NCI-H2227 treated with DMSO at 0.1 percent for 48 hours (cell line): ENCODE measurements around the gene PTRH2.
A peak's percentile ranks its signal among the peaks of the same experiment; 100 is the strongest.
"Not testable (repeated sequence)": the region's sequence is repeated elsewhere in the genome, so short reads cannot be mapped to it uniquely, and the experiment has no call there.

Experiments
- DNase-seq: peaks from one replicate; lab custom pipeline; 2025; lab: John Stamatoyannopoulos, UW

The PTRH2 gene

GRCh38 chr17:59707149-59707970 is at the start of gene PTRH2, which contains the start of gene VMP1:
Gene PTRH2, minus strand, starts transcription at chr17:59707430. Its CDS starts 9,452 bp downstream, at chr17:59697978.
Gene VMP1, plus strand, starts transcription at chr17:59707654. Its CDS starts 23,793 bp downstream, at chr17:59731447.
- DNase-seq, result peak; percentile 99

GRCh38 chr17:59756236-59756818 is 49.1 kb upstream of the PTRH2 start:
- no peak for DNase-seq

- not testable (repeated sequence) for DNase-seq
Measured at GRCh38 chr17:59755069-59755468, 47.8 kb upstream of the PTRH2 start.

GRCh38 chr17:59754552-59754951 is 47.3 kb upstream of the PTRH2 start:
- no peak for DNase-seq

GRCh38 chr17:59753522-59754467 is 46.6 kb upstream of the PTRH2 start:
- DNase-seq, result peak; percentile 85

- no peak for DNase-seq
Measured at GRCh38 chr17:59752922-59753321, 45.7 kb upstream of the PTRH2 start.

DNA sequence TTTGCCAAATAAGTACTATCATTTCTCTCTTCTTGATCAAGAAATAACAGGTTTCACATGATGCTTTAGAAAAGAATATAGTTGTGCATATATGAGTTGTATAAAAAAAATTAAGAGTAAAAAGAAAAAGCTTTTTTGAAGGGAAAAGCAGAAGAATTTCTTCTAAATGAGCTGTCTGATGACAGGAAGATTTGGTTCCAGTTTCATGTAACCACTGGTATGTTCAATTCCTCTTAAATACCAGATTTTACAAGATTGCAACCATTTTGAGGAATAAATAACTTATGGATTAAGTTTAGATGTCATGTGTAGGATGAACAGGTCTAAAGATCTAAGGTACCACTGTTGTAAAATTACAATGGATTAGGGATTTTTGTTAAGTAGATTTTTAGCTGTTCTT is 45.2 kb upstream of the PTRH2 start:
- no peak for DNase-seq

- no peak for DNase-seq
Measured at GRCh38 chr17:59751955-59752413, 44.8 kb upstream of the PTRH2 start.

DNA sequence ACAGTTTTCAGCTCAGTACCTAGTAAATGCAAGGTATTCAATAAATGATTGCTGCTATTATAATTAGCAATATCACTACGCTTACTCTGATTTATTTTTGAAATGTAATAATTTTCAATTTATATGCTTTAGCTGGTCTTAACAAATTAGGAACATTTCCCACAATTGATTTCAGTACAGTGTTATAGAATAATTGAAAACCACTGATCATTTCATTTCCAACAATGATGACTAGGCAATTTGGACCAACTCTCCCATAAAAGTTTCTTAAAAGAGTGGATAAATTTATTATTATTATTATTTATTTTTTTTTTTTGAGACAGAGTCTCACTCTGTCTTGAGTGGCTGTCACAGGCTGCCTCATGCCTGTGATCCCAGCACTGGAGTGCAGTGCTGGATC is 41.4 kb upstream of the PTRH2 start:
- DNase-seq, result no peak

- peak; percentile 5 for DNase-seq
Measured at GRCh38 chr17:59746849-59747445, 39.7 kb upstream of the PTRH2 start.

- DNase-seq, result no peak
Measured at GRCh38 chr17:59745040-59745439, 37.8 kb upstream of the PTRH2 start.

GRCh38 chr17:59743842-59744241 is 36.6 kb upstream of the PTRH2 start:
- DNase-seq, result no peak

- DNase-seq, result no peak
Measured at GRCh38 chr17:59737324-59737723, 30.1 kb upstream of the PTRH2 start.

DNA sequence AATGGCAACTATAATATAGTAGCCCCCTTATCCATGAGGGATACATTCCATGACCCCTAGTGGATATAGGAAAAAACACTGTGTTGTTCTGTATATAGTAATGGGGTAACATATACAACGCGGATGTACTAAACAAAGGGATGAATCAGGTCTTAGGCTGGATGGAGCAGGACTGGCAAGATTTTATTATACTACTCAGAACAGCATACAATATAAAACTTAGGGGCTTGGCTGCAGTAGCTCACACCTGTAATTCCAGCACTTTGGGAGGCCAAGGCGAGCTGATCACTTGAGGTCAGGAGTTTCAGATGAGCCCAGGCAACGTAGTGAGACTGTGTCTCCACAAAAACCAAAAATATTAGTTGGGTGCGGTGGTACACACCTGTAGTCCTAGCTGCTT is 27.0 kb upstream of the PTRH2 start:
- DNase-seq, result no peak

GRCh38 chr17:59733697-59734096 is 26.5 kb upstream of the PTRH2 start:
- DNase-seq, result no peak

DNA sequence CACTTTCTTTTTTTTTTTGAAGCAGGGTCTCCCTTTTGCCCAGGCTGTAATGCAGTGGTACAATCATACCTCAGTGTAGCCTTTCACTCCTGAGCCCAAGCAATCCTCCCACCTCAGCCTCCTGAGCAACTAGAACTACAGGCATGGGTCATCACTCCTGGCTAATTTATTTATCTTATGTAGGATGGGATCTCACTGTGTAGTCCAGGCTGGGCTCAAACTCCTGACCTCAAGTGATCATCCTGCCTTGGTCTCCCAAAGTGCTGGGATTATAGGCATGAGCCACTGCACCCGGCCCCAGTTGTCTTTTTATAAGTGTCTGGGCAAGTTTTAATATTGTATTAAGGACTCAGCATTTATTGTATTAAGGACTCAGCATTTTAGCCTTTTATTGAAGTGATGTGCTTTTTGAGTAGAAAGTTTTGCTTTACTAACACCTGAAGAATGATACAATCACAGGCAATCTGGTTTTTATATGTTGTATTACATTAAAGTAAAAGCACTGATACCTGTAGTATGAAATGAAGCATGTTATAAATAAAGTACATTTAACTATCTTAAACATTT is 23.1 kb upstream of the PTRH2 start:
- no peak for DNase-seq

DNA sequence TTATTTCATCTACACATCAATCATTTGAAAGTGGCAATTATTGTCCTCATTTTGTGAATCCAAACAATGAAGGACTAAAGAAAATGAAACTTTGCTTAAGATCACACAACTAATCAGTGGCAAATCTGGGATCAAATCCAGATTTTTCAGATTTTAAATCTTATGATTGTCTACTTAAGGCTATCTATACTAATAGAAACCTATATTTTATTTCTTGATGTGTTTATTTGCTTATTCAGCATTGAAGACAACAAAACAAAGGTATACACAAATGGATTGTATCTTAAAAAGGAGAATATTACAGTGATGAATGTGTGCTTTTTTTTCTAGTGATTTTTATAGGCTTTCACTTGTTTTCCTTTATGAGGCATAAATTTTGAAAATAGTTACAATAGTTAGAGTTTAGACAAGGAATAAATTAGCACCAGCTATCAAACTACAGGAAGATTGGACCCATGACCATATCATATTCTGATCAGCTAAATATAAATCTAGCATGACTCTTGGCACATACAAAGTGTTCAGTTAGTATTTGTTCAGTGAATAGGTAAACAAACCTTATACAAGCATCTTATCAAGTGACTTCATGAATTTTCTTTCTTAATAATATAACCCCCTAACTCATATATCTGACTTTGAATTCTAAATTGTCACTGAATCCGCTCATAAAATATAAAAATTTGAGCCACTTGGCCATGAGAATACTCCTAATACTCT is 20.7 kb upstream of the PTRH2 start:
- no peak for DNase-seq

GRCh38 chr17:59725691-59726090 is 18.5 kb upstream of the PTRH2 start:
- DNase-seq, result no peak

DNA sequence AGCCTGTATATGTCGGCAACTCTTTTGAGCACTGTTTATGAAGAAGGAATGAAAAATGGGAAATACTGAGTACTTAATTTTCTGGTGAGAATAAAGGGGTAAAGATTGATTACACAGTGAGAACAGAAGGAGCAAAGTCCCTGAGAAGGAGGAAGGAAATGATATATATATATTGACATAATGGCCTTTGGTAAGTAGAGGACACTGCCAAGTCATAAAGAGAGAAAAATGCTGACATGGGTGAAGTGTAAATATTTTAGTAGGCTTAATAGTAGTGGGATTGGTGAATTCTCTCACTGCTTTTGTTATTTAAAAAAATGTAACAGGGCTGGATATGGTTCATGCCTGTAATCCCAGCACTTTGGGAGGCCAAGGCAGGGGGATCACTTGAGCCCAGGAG is 16.4 kb upstream of the PTRH2 start:
- DNase-seq, result no peak

- no peak for DNase-seq
Measured at GRCh38 chr17:59723041-59723440, 15.8 kb upstream of the PTRH2 start.

GRCh38 chr17:59722623-59723022 is 15.4 kb upstream of the PTRH2 start:
- DNase-seq, result no peak
